Measurements from ENCODE around the gene SPECC1.

GRCh38 chr17:20302246-20302917 lies 293.2 kb downstream of the SPECC1 start:
- TF ChIP-seq CTCF (IDR thresholded peaks at IDR 0.05) (no peak), POLR2A (IDR thresholded peaks at IDR 0.05) (no peak)

Measured in right lobe of liver (tissue), 4 donors.